ENCODE measurements around the gene PLCB4.

- no peak for TF ChIP-seq CTCF (IDR thresholded peaks at IDR 0.05)
- no peak for TF ChIP-seq EP300 (IDR thresholded peaks at IDR 0.05)
- TF ChIP-seq POLR2A (IDR thresholded peaks at IDR 0.05) = no peak
- no peak for TF ChIP-seq POLR2AphosphoS5 (IDR thresholded peaks at IDR 0.05)
Measured at GRCh38 chr20:9161311-9161710, 92.4 kb downstream of the PLCB4 start.
